ENCODE results near the gene APLP2. TPM values are rescaled to one million over a fixed set of nuclear protein-coding genes. Genes with fewer than 3 reads are reported as not detected.

The APLP2 gene
- total and polyA plus RNA-seq, 9 of the 15 experiments (the other 6 are each of a cell fraction or from before 2014, with no cell fraction given) = 17.4 to 164 (median 118) TPM

- H3K4me1 ChIP-seq (replicated peaks in 1 of 2; ENCODE audit: control insufficient read depth in 2 of 2, insufficient read depth in 2 of 2, low read length in 2 of 2) = no peaks in the 10 kb centered on the region
- H3K27me3 ChIP-seq (ENCODE audit: control insufficient read depth in 2 of 2, insufficient read depth in 2 of 2, low read length in 2 of 2) = no peaks in the 10 kb centered on the region
- H3K36me3 ChIP-seq (ENCODE audit: control insufficient read depth, insufficient read depth, low read length) = peaks cover 60% of the 10 kb centered on the region
- 0 out of 2 replicates have a peak, but pooled peaks cover 3% of the 10 kb centered on the region for H4K20me1 ChIP-seq (replicated peaks; ENCODE audit: control insufficient read depth, insufficient read depth, low read length)
- WGBS (ENCODE audit: insufficient coverage, low coverage, missing lambda C conversion rate) = 89% methylated on average over 7 of the region's 7 CpGs
- H3K4me3 ChIP-seq = no peak overlapping the region
- no peak for FAIRE-seq
- peak; percentile 24; the same call in 1 of the 3 replicates for ATAC-seq
- no peaks in the 10 kb centered on the region for H3K9me3 ChIP-seq (replicated peaks; ENCODE audit: control insufficient read depth, insufficient read depth, low read depth, low read length)
- no peak for DNase-seq (ENCODE audit: extremely low read depth in 1 of 4, low spot score in 3 of 4)
- H2AFZ ChIP-seq (ENCODE audit: low read depth, low read length) = no peak overlapping the region
- no peaks in the 10 kb centered on the region for H3K79me2 ChIP-seq (ENCODE audit: control insufficient read depth, insufficient read depth, low read length)
- H3K9ac ChIP-seq (ENCODE audit: insufficient read depth in 1 of 2, low read depth in 2 of 2, low read length in 2 of 2) = no peak overlapping the region
- no peak overlapping the region for H3K4me2 ChIP-seq (ENCODE audit: insufficient read depth, low read length)
- in situ Hi-C loops (cut with MboI) (no loop called here), intact Hi-C loops (cut with micrococcal nuclease) (no loop called here)
- peaks cover 4% of the 10 kb centered on the region for H3K9me1 ChIP-seq (ENCODE audit: control insufficient read depth, insufficient read depth, low read length)
- no peak overlapping the region for H3K27ac ChIP-seq (ENCODE audit: extremely low read depth, low read depth, low read length)
- ChIA-PET CTCF (ENCODE audit: low intra/inter-chr PET ratio) (no interaction called here), POLR2A (interaction anchor here (1.1 kb wide), 1 partner anchor 8 kb away, joined by 4 read pairs; no protein-coding TSS in a partner anchor)
- BruUV-seq (replicated peaks) = no TSS peak
- TF ChIP-seq RFX1 (IDR thresholded peaks at IDR 0.05) (peak; percentile 72), ZNF24 (IDR thresholded peaks at IDR 0.05) (no peak), ZEB2 (IDR thresholded peaks at IDR 0.05) (no peak)
These were observed 75.2 kb downstream of the APLP2 start for GRCh38 chr11:130144861-130145281.

GRCh38 chr11:130145311-130145812 lies 75.7 kb downstream of the APLP2 start:
- Histone ChIP-seq H3K4me1 (replicated peaks in 1 of 2; ENCODE audit: control insufficient read depth in 2 of 2, insufficient read depth in 2 of 2, low read length in 2 of 2) (no peaks in the 10 kb centered on the region), H3K79me2 (ENCODE audit: control insufficient read depth, insufficient read depth, low read length) (no peaks in the 10 kb centered on the region), H3K9me1 (ENCODE audit: control insufficient read depth, insufficient read depth, low read length) (peaks cover 4% of the 10 kb centered on the region), H3K27me3 (ENCODE audit: control insufficient read depth in 2 of 2, insufficient read depth in 2 of 2, low read length in 2 of 2) (no peaks in the 10 kb centered on the region), H3K9me3 (replicated peaks; ENCODE audit: control insufficient read depth, insufficient read depth, low read depth, low read length) (no peaks in the 10 kb centered on the region), H4K20me1 (replicated peaks; ENCODE audit: control insufficient read depth, insufficient read depth, low read length) (0 out of 2 replicates have a peak, but pooled peaks cover 3% of the 10 kb centered on the region), H3K9ac (ENCODE audit: insufficient read depth in 1 of 2, low read depth in 2 of 2, low read length in 2 of 2) (no peak overlapping the region), H3K27ac (ENCODE audit: extremely low read depth, low read depth, low read length) (no peak overlapping the region), H3K4me3 (no peak overlapping the region), H3K4me2 (ENCODE audit: insufficient read depth, low read length) (no peak overlapping the region), H3K36me3 (ENCODE audit: control insufficient read depth, insufficient read depth, low read length) (peaks cover 55% of the 10 kb centered on the region), H2AFZ (ENCODE audit: low read depth, low read length) (no peak overlapping the region)
- ATAC-seq (no peak), DNase-seq (ENCODE audit: extremely low read depth in 1 of 4, low spot score in 3 of 4) (no peak), FAIRE-seq (no peak)
- intact Hi-C loops (cut with micrococcal nuclease) (no loop called here), in situ Hi-C loops (cut with MboI) (no loop called here)
- CTCF ChIA-PET (ENCODE audit: low intra/inter-chr PET ratio) = no interaction called here
- WGBS (ENCODE audit: insufficient coverage, low coverage, missing lambda C conversion rate) = 91% methylated on average over 3 of the region's 3 CpGs
- POLR2A ChIA-PET = interaction anchor here (1.1 kb wide), 1 partner anchor 9 kb away, joined by 4 read pairs; no protein-coding TSS in a partner anchor
- BruUV-seq (replicated peaks) = no TSS peak
- TF ChIP-seq NBN (IDR thresholded peaks at IDR 0.05; ENCODE audit: low read depth) (no peak), KLF6 (CRISPR knock-in tag; IDR thresholded peaks at IDR 0.05; ENCODE audit: borderline replicate concordance) (no peak), HDAC6 (IDR thresholded peaks at IDR 0.05; ENCODE audit: low read depth, low read length) (no peak), U2AF1 (optimal IDR thresholded peaks at IDR 0.05; ENCODE audit: low read depth, low read length) (no peak), ZC3H4 (CRISPR knock-in tag; IDR thresholded peaks at IDR 0.05; ENCODE audit: borderline replicate concordance) (no peak), ZNF740 (CRISPR knock-in tag; IDR thresholded peaks at IDR 0.05) (no peak), ZNF740 (tag; IDR thresholded peaks at IDR 0.05) (no peak), NFYB (IDR thresholded peaks at IDR 0.05; ENCODE audit: extremely low read depth, insufficient read length) (no peak), NR1H2 (CRISPR knock-in tag; IDR thresholded peaks at IDR 0.05) (no peak), NR2C2 (CRISPR knock-in tag; IDR thresholded peaks at IDR 0.05) (no peak), NR2C2 (tag; IDR thresholded peaks at IDR 0.05) (no peak), HNRNPK (IDR thresholded peaks at IDR 0.05; ENCODE audit: low read depth, low read length, poor library complexity, severe bottlenecking) (no peak)
- TF ChIP-seq, protein P1, sequence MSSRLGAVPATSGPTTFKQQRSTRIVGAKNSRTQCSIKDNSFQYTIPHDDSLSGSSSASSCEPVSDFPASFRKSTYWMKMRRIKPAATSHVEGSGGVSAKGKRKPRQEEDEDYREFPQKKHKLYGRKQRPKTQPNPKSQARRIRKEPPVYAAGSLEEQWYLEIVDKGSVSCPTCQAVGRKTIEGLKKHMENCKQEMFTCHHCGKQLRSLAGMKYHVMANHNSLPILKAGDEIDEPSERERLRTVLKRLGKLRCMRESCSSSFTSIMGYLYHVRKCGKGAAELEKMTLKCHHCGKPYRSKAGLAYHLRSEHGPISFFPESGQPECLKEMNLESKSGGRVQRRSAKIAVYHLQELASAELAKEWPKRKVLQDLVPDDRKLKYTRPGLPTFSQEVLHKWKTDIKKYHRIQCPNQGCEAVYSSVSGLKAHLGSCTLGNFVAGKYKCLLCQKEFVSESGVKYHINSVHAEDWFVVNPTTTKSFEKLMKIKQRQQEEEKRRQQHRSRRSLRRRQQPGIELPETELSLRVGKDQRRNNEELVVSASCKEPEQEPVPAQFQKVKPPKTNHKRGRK (tag; IDR thresholded peaks at IDR 0.05) = no peak
